ENCODE results near the gene SHLD1. TPM values are rescaled to one million over a fixed set of nuclear protein-coding genes. Genes with fewer than 3 reads are reported as not detected.
A peak's percentile ranks its signal among the peaks of the same experiment; 100 is the strongest.

Gene SHLD1
- total and polyA plus RNA-seq, 7 donors, result 0.99 to 18.7 (median 5.4) TPM

- H3K27me3 ChIP-seq, result no peaks in the 10 kb centered on the region
- H3K27ac ChIP-seq, result no peak overlapping the region
- 52 to 87% methylated on average over 4 of the region's 4 CpGs for WGBS, 2 donors
- no peaks in the 10 kb centered on the region for H3K9me3 ChIP-seq
- intact Hi-C loops (cut with DNase I), result loop anchor here (2.0 kb wide), 1 partner anchor 93 kb away; no protein-coding TSS in a partner anchor
- no peaks in the 10 kb centered on the region for H3K36me3 ChIP-seq
- no peak for DNase-seq
- TF ChIP-seq EP300 (IDR thresholded peaks at IDR 0.05) (no peak), POLR2A (IDR thresholded peaks at IDR 0.05) (no peak), POLR2AphosphoS5 (IDR thresholded peaks at IDR 0.05) (no peak)
- TF ChIP-seq, protein P1, sequence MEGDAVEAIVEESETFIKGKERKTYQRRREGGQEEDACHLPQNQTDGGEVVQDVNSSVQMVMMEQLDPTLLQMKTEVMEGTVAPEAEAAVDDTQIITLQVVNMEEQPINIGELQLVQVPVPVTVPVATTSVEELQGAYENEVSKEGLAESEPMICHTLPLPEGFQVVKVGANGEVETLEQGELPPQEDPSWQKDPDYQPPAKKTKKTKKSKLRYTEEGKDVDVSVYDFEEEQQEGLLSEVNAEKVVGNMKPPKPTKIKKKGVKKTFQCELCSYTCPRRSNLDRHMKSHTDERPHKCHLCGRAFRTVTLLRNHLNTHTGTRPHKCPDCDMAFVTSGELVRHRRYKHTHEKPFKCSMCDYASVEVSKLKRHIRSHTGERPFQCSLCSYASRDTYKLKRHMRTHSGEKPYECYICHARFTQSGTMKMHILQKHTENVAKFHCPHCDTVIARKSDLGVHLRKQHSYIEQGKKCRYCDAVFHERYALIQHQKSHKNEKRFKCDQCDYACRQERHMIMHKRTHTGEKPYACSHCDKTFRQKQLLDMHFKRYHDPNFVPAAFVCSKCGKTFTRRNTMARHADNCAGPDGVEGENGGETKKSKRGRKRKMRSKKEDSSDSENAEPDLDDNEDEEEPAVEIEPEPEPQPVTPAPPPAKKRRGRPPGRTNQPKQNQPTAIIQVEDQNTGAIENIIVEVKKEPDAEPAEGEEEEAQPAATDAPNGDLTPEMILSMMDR (IDR thresholded peaks at IDR 0.05), result no peak
- peaks cover 0 to 10% (median 6%) of the 10 kb centered on the region in 4 donors for H3K4me1 ChIP-seq
- H3K4me3 ChIP-seq, result no peak overlapping the region
These were observed 1.7 kb downstream of the SHLD1 start for GRCh38 chr20:5751856-5752255.

- intact Hi-C loops (cut with DNase I), result no loop called here
- 74 to 91% methylated on average over 7 of the region's 7 CpGs for WGBS, 2 donors
These were observed 3.6 kb downstream of the SHLD1 start for GRCh38 chr20:5753814-5754213.

GRCh38 chr20:5757949-5758348, 7.7 kb downstream of the SHLD1 start:
- intact Hi-C loops (cut with DNase I), result no loop called here
- no peak overlapping the region for H3K27ac ChIP-seq
- no peak for TF ChIP-seq EP300 (IDR thresholded peaks at IDR 0.05)
- TF ChIP-seq POLR2A (IDR thresholded peaks at IDR 0.05), result no peak
- TF ChIP-seq POLR2AphosphoS5 (IDR thresholded peaks at IDR 0.05), result no peak
- DNase-seq, result no peak
- H3K9me3 ChIP-seq, result no peaks in the 10 kb centered on the region
- WGBS, 2 donors, result 93 to 94% methylated on average over 3 of the region's 3 CpGs
- H3K36me3 ChIP-seq, result no peaks in the 10 kb centered on the region
- H3K4me1 ChIP-seq, result no peaks in the 10 kb centered on the region
- H3K27me3 ChIP-seq, result no peaks in the 10 kb centered on the region
- no peak overlapping the region for H3K4me3 ChIP-seq

More at GRCh38 chr20:5753814-5754213, 3.6 kb downstream of the SHLD1 start:
- Histone ChIP-seq H3K9me3 (no peaks in the 10 kb centered on the region), H3K27me3 (no peaks in the 10 kb centered on the region), H3K27ac (no peak overlapping the region), H3K4me3 (no peak overlapping the region), H3K4me1 (peaks cover 0 to 10% (median 6%) of the 10 kb centered on the region in 4 donors), H3K36me3 (no peaks in the 10 kb centered on the region)
- TF ChIP-seq, protein P1 (IDR thresholded peaks at IDR 0.05), result no peak
- TF ChIP-seq POLR2A (IDR thresholded peaks at IDR 0.05) (no peak), EP300 (IDR thresholded peaks at IDR 0.05) (no peak), POLR2AphosphoS5 (IDR thresholded peaks at IDR 0.05) (no peak)
- no peak for DNase-seq

DNA sequence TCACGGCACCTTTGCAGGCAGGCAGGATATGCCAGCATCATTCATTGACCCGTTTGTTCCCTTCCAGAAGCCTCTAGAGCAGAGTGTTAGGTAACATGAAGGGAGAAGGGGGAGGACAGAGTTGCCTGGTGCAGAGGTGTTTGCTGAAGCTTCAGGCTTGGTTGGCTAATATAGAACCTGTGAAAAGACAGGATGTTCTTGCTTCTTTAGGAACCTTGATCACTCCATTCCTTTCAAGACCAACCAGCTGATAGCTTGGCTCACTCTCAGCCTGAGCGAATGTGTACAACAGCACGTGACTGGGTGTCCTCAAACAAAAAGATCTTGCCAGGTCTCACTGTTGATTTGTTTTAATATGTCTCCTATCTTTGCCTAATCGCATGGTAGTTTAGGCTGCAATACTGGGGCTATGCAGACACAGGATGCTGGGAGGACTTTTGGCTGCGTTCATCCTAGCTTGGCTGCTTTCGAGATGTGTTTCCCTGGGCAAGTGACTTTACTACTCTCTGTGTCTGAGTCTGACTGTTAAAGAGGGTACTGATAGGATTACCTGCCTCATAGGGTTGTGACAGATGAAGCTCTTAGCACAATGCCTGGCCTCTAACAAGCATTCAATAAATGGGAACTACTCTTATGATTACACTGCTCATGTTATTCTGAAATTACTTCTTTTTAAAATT, 16.0 kb downstream of the SHLD1 start:
- TF ChIP-seq EP300 (IDR thresholded peaks at IDR 0.05), result no peak
- TF ChIP-seq POLR2A (IDR thresholded peaks at IDR 0.05), result no peak
- TF ChIP-seq, protein P1 (IDR thresholded peaks at IDR 0.05), result no peak
- H3K4me1 ChIP-seq, result no peaks in the 10 kb centered on the region
- H3K36me3 ChIP-seq, result no peaks in the 10 kb centered on the region
- H3K27me3 ChIP-seq, result no peaks in the 10 kb centered on the region
- no peak overlapping the region for H3K4me3 ChIP-seq
- 87 to 92% methylated on average over 7 of the region's 7 CpGs for WGBS, 2 donors
- intact Hi-C loops (cut with DNase I), result no loop called here
- peak overlapping the region in 1 of 4 donors; percentile 3 for H3K27ac ChIP-seq
- no peak for DNase-seq
- no peaks in the 10 kb centered on the region for H3K9me3 ChIP-seq

- Histone ChIP-seq H3K9me3 (no peaks in the 10 kb centered on the region), H3K27me3 (no peaks in the 10 kb centered on the region), H3K36me3 (peaks cover 0 to under 1% (median 0%) of the 10 kb centered on the region in 4 donors), H3K27ac (no peak overlapping the region), H3K4me3 (no peak overlapping the region), H3K4me1 (no peaks in the 10 kb centered on the region)
- DNase-seq, result no peak
- 90 to 94% methylated on average over 9 of the region's 9 CpGs for WGBS, 2 donors
- intact Hi-C loops (cut with DNase I), result no loop called here
- TF ChIP-seq EP300 (IDR thresholded peaks at IDR 0.05), result no peak
- TF ChIP-seq, protein P1 (IDR thresholded peaks at IDR 0.05), result no peak
- TF ChIP-seq POLR2A (IDR thresholded peaks at IDR 0.05), result no peak
- no peak for TF ChIP-seq POLR2AphosphoS5 (IDR thresholded peaks at IDR 0.05)
These were observed 17.4 kb downstream of the SHLD1 start for GRCh38 chr20:5767493-5768098.

Data from sigmoid colon (tissue), 7 donors.